C4-2B (cell line): ENCODE measurements around the gene REM1.

Experiments used
- CTCF ChIP-seq: fragments of 450-650 bp; conservative IDR thresholded peaks from 2 replicates; pipeline ENCODE4 v1.5.1; 2017; ENCODE audit warnings: mild to moderate bottlenecking
- ZFX ChIP-seq: fragments of 450-650 bp; IDR thresholded peaks from 2 replicates; pipeline ENCODE4 v1.6.1; 2017

GRCh38 chr20:31517373-31517772 is 42.3 kb downstream of the REM1 start:
- TF ChIP-seq CTCF (no peak), ZFX (no peak)
